Left forelimb (tissue), 1 donor: ENCODE results near the gene CIT.

Experiments used
- DNase-seq: peaks from one replicate; pipeline ENCODE4 v3.0.0-alpha.2; 2018; ENCODE audit warnings: low spot score

Gene CIT

GRCh38 chr12:119804011-119804641 lies 73.0 kb downstream of the CIT start:
- peak; percentile 79 for DNase-seq

GRCh38 chr12:119803381-119803791 lies 73.7 kb downstream of the CIT start:
- peak; percentile 74 for DNase-seq

DNA sequence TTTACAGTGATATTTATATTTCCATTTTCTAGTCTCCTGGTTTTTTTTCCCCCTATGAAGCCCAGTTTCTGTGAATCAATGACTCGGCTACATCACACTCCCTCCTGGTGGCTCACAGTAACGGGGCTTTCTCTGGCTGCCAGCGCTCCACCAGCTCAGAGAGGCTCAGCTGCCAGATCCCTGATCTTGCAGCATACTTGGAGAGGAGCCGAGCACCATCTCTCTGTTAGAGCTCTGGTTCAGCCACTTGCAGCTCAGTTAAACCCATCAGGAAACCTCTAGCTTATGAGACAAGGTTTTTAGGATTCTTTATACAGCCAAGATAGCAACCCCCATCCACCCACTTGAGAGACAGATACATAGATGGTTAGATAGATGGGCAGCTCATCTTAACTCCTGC lies 74.6 kb downstream of the CIT start:
- no peak for DNase-seq

DNA sequence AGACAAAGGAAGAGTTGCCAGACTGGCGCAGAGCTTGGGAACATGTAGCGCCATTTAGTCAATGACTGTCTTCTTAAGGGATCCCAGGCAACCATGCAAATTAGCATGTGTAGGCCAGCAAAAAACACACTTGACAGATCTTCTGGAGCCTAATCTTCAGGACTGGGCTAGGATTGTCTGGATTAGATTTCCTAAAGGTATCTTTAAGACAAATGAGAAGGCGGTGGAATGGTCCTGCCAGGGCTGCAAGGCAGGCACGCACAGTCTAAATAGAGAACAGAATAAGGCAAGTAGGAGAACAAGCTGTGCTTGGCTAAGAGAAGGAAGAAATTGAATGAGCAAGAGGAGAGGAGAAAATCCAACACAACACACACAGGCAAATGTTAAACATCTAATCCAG lies 80.0 kb downstream of the CIT start:
- DNase-seq = no peak

DNA sequence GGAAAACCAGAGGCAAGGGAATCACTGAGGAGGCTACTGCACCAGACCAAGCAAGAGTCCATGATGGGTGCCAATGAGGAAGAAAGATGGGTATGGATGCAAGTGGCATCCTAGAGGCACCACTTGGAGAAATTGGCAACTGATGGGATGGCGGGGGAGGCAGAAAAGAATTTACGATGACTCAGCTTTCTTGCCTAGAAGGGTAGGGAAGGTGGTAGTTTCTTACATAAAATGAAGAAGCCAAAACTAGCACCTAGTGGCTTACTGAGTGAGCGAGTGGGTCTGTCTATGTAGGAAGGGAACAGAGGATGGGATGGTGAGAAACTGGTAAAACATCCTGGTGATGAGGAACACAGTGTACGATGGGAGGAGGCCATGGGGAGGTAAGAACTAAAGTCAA lies 80.8 kb downstream of the CIT start:
- no peak for DNase-seq

- no peak for DNase-seq
These were observed 85.7 kb downstream of the CIT start for GRCh38 chr12:119791453-119791852.

DNA sequence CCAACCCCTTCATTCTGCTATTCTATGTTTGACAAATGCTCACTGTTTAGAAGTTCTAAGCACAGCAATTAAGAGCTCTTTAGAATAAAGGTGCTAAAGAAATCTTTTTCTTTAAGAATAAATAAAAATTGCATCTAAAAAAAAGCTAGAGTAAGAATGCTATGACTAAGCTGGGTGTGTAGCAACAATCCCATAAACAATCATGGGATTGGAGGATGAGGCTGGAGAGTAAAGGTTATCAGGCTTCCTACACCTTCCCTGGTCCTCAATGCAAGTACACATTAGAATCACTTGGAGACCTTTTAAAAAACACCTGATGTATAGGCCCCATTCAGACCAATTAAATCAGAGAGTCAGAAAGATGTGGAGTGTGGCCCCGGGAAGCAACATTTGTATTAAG lies 88.3 kb downstream of the CIT start:
- DNase-seq = no peak

DNA sequence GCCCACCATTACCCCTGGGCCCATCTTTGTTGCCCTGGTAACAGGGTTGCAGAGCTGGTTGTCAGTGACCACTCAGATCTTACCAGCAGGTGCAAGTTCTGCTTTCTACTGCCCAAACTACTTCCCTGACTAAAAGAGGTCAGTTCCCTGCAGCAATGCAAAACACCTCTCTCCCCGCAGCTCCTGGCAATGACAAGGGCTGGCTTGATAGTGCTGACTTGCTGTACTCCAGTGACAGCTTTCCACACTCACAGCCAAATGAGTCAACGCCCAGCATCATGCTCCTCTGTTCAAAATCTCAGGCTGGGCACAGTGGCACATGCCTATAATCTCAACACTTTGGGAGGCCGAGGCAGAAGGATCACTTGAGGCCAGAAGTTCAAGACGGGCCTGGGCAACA lies 90.6 kb downstream of the CIT start:
- no peak for DNase-seq

GRCh38 chr12:119784673-119785072 lies 92.4 kb downstream of the CIT start:
- no peak for DNase-seq

GRCh38 chr12:119783787-119784186 lies 93.3 kb downstream of the CIT start:
- no peak for DNase-seq

- no peak for DNase-seq
These were observed 95.3 kb downstream of the CIT start for GRCh38 chr12:119781804-119782203.

DNA sequence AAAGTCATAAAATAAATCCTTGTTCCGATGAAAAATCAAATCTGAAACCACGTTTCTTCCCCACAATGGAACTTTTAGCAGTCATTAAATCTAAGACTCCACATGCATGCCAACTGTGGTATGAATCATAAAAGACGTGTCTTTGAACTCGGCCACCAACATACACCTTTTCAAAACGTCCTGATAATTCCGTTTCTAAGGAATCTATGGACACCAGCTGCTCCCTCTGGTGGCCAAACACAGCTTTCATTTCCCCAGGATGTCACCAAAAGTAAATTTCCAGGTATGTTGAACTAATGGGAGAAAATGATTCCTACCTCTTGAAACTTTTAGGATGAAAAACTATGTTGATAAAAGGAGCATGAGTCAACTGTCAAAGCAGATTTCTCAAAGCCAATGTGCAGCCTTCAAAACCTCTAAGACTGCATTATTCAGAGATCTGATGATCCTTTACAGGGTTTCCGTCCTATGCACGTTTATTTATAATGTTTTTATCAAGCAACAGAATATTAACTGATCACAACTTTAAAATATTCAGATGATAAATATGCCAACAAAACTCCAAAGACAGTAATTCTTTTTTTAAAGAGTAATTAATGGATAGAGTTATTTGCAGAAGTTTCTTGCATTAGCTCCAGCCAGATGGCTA lies 96.2 kb downstream of the CIT start:
- DNase-seq = no peak

DNA sequence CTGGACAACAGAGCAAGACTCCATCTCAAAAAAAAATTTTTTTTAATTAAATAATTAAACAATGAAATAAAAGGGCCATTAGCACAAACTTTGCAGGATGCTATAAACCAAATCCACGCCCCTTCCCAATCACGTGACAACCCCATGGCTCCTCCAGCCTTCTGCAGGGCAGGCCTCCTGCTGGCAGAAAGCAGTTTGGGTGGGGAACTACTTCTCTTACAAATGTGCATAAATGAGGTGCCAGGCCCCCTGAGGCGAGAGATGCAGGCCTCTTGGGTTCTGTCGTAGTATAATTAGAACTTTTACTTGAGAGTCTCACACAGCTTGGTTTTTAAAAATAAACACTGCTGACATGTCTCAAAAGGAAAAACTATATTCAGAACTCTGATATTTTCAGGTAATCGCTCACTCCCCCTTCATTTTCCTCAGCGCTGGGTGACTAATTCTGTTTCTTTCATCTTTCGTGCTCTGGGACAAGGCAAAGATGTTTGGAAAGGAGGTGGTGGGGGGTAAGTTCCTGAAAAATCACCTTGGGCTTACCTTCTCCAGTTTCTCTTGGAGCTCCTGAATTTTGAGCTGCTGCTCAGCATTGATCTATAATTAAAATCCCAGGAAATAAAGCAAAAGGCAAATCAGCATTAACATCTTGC lies 101.7 kb downstream of the CIT start:
- DNase-seq = no peak

- no peak for DNase-seq
These were observed 104.7 kb downstream of the CIT start for GRCh38 chr12:119772431-119772830.

- no peak for DNase-seq
These were observed 107.0 kb downstream of the CIT start for GRCh38 chr12:119770146-119770545.

GRCh38 chr12:119762619-119763018 lies 114.5 kb downstream of the CIT start:
- no peak for DNase-seq

- no peak for DNase-seq
These were observed 118.4 kb downstream of the CIT start for GRCh38 chr12:119758722-119759121.

- no peak for DNase-seq
These were observed 118.9 kb downstream of the CIT start for GRCh38 chr12:119758234-119758633.

DNA sequence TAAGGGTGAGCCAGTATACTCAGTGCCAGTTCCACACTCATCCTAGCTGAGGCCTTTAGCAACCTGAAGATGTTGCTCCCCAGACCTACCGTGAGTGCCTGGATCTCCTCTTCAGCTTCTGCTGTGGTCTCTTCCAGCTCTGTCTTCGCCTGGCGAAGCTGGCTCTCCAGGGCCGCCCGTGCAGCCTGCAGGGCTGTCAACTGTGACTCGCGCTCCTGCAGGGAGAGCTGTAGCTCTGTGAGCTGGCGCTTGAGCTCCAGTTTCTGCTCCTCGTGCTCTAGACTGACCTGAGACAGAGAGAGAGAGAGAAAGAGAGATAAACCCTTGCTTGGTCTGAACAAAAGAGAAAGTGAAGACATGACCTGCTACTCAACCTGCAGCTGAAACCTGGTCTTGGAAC lies 125.2 kb downstream of the CIT start:
- DNase-seq = no peak

DNA sequence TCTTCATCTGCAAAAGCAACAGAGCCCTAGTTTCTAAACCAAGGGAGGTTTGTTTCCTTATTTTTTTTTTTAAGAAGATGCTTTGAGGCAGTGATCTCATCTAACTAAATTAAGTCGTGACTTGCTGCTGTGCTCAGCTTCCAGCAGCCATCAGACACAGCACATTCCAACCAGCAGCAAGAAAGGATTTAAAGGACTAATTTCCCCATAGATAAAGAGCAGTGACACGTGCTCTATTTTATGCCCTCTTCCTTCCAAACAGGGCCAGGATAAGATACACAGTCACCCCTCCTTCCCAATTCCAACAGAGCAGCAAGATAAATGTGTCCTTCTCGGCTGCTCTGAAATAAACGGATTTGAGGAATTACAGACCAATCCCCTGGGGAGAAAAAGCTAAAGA lies 127.5 kb downstream of the CIT start:
- DNase-seq = no peak

DNA sequence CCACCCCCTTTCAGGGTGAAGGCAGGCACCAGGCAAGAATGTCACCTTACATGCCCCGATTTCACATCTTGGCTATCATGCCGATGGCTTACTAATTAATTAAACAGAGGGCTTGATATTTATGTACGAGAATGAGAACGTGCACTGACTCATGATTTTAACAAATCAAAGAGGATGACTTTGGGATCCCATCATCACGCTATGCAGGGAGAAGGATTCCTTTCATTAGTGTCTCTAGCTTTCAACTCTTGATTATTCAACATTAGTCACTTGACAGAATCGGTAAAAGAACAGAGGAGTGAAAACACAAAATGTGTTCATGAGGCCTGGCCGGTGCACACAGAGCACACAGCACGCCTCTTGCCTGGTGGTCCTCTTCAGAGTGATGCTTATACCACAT lies 128.6 kb downstream of the CIT start:
- DNase-seq = no peak

DNA sequence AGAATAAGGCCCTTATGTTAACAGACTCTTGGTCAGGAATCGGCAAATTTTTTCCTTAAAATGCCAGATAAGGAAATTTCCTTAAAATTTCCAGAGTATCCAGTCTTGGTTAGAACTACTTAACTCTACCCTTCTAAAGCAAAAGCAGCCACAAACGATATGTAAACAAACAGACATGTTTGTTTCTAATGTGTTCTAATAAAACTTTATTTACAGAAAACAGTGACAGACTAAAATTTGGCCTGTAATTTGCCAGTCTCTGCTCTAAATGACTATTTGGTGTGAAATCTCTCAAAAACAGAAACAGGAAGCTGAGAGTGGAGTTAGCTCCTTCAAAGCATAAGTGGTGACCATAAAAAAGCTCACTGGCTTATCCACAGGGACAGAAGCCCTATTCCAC lies 131.0 kb downstream of the CIT start:
- no peak for DNase-seq

GRCh38 chr12:119744900-119745606 lies 132.1 kb downstream of the CIT start:
- no peak for DNase-seq
